ENCODE data around the gene OBP2B. TPM values are rescaled to one million over a fixed set of nuclear protein-coding genes. Genes with fewer than 3 reads are reported as not detected.

OBP2B gene
- polyA plus RNA-seq, 3 donors = not detected

DNA sequence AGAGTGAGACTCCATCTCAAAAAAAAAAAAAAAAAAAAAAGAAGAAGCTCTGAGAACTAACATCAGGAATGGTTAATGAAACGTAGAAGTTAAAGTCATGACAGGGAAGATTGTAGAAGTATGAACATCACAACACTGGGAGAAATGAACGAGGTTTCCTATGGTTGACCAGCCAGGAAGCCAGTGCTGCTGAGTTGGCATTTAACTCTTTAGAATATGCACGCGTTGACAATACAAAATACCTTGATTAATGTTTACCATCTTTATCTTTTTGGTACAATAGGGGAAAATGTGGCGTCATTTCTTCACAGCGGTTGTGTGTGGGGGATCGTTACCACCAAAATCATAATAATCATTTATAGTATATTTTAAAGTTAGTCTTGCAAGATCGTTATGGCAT, 33.9 kb upstream of the OBP2B start:
- Histone ChIP-seq H3K4me3 (replicated peaks in 1 of 3; ENCODE audit: low read depth in 2 of 3, low read length in 3 of 3) (no peak overlapping the region), H3K9me3 (replicated peaks in 1 of 2; ENCODE audit: control insufficient read depth in 1 of 2, insufficient read depth in 1 of 2, low read length in 2 of 2) (no peaks in the 10 kb centered on the region), H3K4me1 (ENCODE audit: control insufficient read depth in 1 of 2, insufficient read depth in 2 of 2, low read length in 2 of 2) (peaks cover 9 to 12% of the 10 kb centered on the region in 2 donors), H3K4me2 (replicated peaks; ENCODE audit: extremely low read depth, low read length, poor library complexity, severe bottlenecking) (no peak overlapping the region), H3K36me3 (replicated peaks in 1 of 2; ENCODE audit: control insufficient read depth in 1 of 2, insufficient read depth in 2 of 2, low read length in 2 of 2) (no peaks in the 10 kb centered on the region), H2AFZ (ENCODE audit: insufficient read depth, low read depth, low read length, poor library complexity, severe bottlenecking) (no peak overlapping the region), H3K79me2 (ENCODE audit: insufficient read depth, low read length) (no peaks in the 10 kb centered on the region), H3K9ac (ENCODE audit: insufficient read depth, low read length, poor library complexity, severe bottlenecking) (no peak overlapping the region), H4K20me1 (ENCODE audit: insufficient read depth, low read length) (no peaks in the 10 kb centered on the region), H3K27me3 (ENCODE audit: control insufficient read depth in 2 of 2, insufficient read depth in 2 of 2, low read length in 2 of 2) (peaks cover 0 to 4% of the 10 kb centered on the region in 2 donors), H3K27ac (ENCODE audit: low read depth in 1 of 2, low read length in 2 of 2) (no peak overlapping the region)
- no peak for DNase-seq
- Mint-ChIP-seq H3K4me3 (no peak overlapping the region), H3K27ac (no peak overlapping the region), H3K4me1 (peaks cover 13% of the 10 kb centered on the region), H3K9me3 (no peaks in the 10 kb centered on the region), H3K36me3 (no peaks in the 10 kb centered on the region), H3K27me3 (ENCODE audit: low read depth in 3 of 3) (peaks cover 3 to 23% (median 6%) of the 10 kb centered on the region in 3 donors)
- intact Hi-C loops (cut with micrococcal nuclease) = no loop called here
- TF ChIP-seq, protein P1, sequence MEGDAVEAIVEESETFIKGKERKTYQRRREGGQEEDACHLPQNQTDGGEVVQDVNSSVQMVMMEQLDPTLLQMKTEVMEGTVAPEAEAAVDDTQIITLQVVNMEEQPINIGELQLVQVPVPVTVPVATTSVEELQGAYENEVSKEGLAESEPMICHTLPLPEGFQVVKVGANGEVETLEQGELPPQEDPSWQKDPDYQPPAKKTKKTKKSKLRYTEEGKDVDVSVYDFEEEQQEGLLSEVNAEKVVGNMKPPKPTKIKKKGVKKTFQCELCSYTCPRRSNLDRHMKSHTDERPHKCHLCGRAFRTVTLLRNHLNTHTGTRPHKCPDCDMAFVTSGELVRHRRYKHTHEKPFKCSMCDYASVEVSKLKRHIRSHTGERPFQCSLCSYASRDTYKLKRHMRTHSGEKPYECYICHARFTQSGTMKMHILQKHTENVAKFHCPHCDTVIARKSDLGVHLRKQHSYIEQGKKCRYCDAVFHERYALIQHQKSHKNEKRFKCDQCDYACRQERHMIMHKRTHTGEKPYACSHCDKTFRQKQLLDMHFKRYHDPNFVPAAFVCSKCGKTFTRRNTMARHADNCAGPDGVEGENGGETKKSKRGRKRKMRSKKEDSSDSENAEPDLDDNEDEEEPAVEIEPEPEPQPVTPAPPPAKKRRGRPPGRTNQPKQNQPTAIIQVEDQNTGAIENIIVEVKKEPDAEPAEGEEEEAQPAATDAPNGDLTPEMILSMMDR (IDR thresholded peaks at IDR 0.05) = no peak
- 0% methylated on average over 1 of the region's 8 CpGs for WGBS (ENCODE audit: insufficient coverage)

DNA sequence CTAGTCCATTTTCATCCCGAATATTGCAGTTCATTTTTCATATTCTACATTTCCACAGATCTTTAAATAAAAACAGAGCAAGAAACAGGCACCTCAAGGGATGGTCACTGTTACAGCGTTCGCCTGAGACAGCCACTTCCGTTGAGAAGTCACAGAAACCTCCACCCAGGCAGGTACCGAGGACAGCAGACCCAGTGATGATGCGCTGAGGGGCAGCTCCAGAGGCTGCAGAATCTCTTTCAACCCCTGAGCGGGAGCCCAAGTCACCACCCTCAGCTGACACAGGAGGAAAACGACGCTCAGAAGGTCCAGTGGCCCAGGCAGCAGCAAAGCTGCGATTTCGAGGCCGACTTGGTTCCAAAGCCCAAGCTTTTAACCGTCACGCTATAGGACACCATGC, 33.2 kb upstream of the OBP2B start:
- Histone ChIP-seq H3K9me3 (replicated peaks in 1 of 2; ENCODE audit: control insufficient read depth in 1 of 2, insufficient read depth in 1 of 2, low read length in 2 of 2) (no peaks in the 10 kb centered on the region), H3K27me3 (ENCODE audit: control insufficient read depth in 2 of 2, insufficient read depth in 2 of 2, low read length in 2 of 2) (peaks cover 0 to 4% of the 10 kb centered on the region in 2 donors), H3K4me3 (replicated peaks in 1 of 3; ENCODE audit: low read depth in 2 of 3, low read length in 3 of 3) (no peak overlapping the region), H3K27ac (ENCODE audit: low read depth in 1 of 2, low read length in 2 of 2) (no peak overlapping the region), H4K20me1 (ENCODE audit: insufficient read depth, low read length) (no peaks in the 10 kb centered on the region), H2AFZ (ENCODE audit: insufficient read depth, low read depth, low read length, poor library complexity, severe bottlenecking) (no peak overlapping the region), H3K9ac (ENCODE audit: insufficient read depth, low read length, poor library complexity, severe bottlenecking) (no peak overlapping the region), H3K36me3 (replicated peaks in 1 of 2; ENCODE audit: control insufficient read depth in 1 of 2, insufficient read depth in 2 of 2, low read length in 2 of 2) (no peaks in the 10 kb centered on the region), H3K4me2 (replicated peaks; ENCODE audit: extremely low read depth, low read length, poor library complexity, severe bottlenecking) (no peak overlapping the region), H3K79me2 (ENCODE audit: insufficient read depth, low read length) (no peaks in the 10 kb centered on the region), H3K4me1 (ENCODE audit: control insufficient read depth in 1 of 2, insufficient read depth in 2 of 2, low read length in 2 of 2) (peaks cover 9 to 12% of the 10 kb centered on the region in 2 donors)
- Mint-ChIP-seq H3K4me3 (no peak overlapping the region), H3K27ac (no peak overlapping the region), H3K4me1 (peaks cover 13% of the 10 kb centered on the region), H3K27me3 (ENCODE audit: low read depth in 3 of 3) (peaks cover 3 to 28% (median 8%) of the 10 kb centered on the region in 3 donors), H3K36me3 (no peaks in the 10 kb centered on the region), H3K9me3 (no peaks in the 10 kb centered on the region)
- TF ChIP-seq, protein P1 (IDR thresholded peaks at IDR 0.05) = no peak
- DNase-seq = no peak
- intact Hi-C loops (cut with micrococcal nuclease) = no loop called here
- WGBS (ENCODE audit: insufficient coverage) = 96% methylated on average over 8 of the region's 14 CpGs
